Measurements from ENCODE around the gene CTDSPL. TPM values are rescaled to one million over a fixed set of nuclear protein-coding genes. Genes with fewer than 3 reads are reported as not detected.

The CTDSPL gene
- total and polyA plus RNA-seq, 10 of the 15 experiments (the other 5 are each of a cell fraction or from before 2014, with no cell fraction given) = 0.05 to 0.51 (median 0.18) TPM; not detected in 6

DNA sequence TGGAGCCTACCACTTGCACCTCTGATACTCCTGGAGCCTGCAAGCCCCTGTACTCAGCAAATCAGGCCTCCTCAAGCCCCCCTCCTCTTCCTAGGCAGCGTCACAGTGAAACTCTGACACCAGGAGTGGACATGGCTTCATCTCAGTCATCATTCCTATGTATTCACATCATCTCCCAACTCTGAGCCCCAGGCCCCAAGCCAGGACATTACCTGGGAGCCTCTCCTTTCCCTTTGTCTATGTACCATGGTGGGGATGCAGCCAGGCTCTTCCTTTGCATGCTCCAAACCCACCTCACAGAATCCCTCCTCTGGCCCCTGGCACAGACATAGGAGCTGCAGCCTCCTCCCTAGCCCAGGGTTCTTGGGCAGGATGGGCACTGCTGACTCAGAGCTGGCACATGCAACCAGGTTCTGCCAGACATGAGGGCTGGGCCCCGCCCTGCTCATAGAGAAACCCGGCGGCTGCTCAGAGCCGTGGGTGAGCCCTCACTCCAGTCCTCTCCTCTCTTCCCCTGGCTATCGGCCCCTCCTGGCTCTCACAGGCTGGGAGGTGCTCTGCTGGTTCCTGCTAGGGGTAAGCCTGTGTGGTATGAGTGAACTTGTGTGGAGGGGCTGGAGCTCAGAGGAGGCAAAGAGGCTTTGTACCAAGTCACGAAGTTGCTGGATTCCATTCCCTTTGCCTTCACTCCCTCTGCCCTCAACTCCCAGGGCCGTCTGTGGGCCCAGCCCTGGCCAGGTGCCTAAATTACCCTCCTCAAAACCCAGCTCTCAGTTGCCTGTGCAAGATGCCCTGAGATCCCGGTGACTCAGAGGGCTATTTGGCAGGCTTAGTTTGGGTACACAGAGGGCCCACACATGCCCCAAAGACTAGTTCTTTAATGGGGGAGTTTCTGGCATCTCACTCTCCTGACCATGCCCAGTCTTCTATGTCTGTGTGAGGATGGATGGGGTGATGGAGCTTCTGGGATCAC, 169.6 kb downstream of the CTDSPL start:
- Histone ChIP-seq H3K27ac (ENCODE audit: control insufficient read depth, insufficient read depth) (no peak overlapping the region), H3K4me2 (ENCODE audit: control insufficient read depth, insufficient read depth) (no peak overlapping the region), H3K4me1 (ENCODE audit: control insufficient read depth, insufficient read depth, low read length) (no peaks in the 10 kb centered on the region), H3K27me3 (replicated peaks in 1 of 2; ENCODE audit: control insufficient read depth in 2 of 2, insufficient read depth in 2 of 2, low read length in 1 of 2) (peaks cover 8 to 17% of the 10 kb centered on the region in 2 experiments), H3K9ac (ENCODE audit: control insufficient read depth, insufficient read depth, low read length) (no peak overlapping the region), H3K79me2 (ENCODE audit: control insufficient read depth, insufficient read depth, low read length) (no peaks in the 10 kb centered on the region), H3K36me3 (ENCODE audit: control insufficient read depth in 2 of 2, insufficient read depth in 2 of 2, low read length in 1 of 2) (no peaks in the 10 kb centered on the region), H3K9me3 (replicated peaks; ENCODE audit: control insufficient read depth, insufficient read depth, low read length) (no peaks in the 10 kb centered on the region), H4K20me1 (ENCODE audit: control insufficient read depth, insufficient read depth) (no peaks in the 10 kb centered on the region), H3K4me3 (no peak overlapping the region), H2AFZ (ENCODE audit: control insufficient read depth, low read depth, low read length) (no peak overlapping the region)
- CTCF ChIA-PET = no interaction called here
- WGBS (ENCODE audit: insufficient coverage, insufficient replicate concordance, low lambda C conversion rate, missing lambda C conversion rate) = 30% methylated on average over 9 of the region's 9 CpGs
- in situ Hi-C loops (cut with MboI) (no loop called here), intact Hi-C loops (cut with micrococcal nuclease; ENCODE audit: unreplicated experiment) (no loop called here)
- TF ChIP-seq TCF12 (IDR thresholded peaks at IDR 0.05; ENCODE audit: low read depth, low read length) (no peak), NBN (IDR thresholded peaks at IDR 0.05) (no peak), RBBP5 (conservative IDR thresholded peaks at IDR 0.05) (no peak), ZNF622 (IDR thresholded peaks at IDR 0.05) (no peak), SIN3A (IDR thresholded peaks at IDR 0.05; ENCODE audit: low read depth, low read length) (no peak), ZNF274 (IDR thresholded peaks at IDR 0.05; ENCODE audit: insufficient read depth, insufficient read length) (no peak), SREBF2 (IDR thresholded peaks at IDR 0.05; ENCODE audit: low read length) (no peak), DPF2 (IDR thresholded peaks at IDR 0.05) (no peak), SUPT20H (IDR thresholded peaks at IDR 0.05; ENCODE audit: borderline replicate concordance, control insufficient read depth, low read depth, low read length) (no peak), ZNF217 (IDR thresholded peaks at IDR 0.05) (no peak), BHLHE40 (IDR thresholded peaks at IDR 0.05; ENCODE audit: borderline replicate concordance in 1 of 2, low read depth in 2 of 2, low read length in 1 of 2) (no peak), EZH2 (IDR thresholded peaks at IDR 0.05; ENCODE audit: borderline replicate concordance, control insufficient read depth, low read depth, low read length) (no peak), HDAC6 (IDR thresholded peaks at IDR 0.05; ENCODE audit: unreplicated experiment) (no peak), KAT2A (conservative IDR thresholded peaks at IDR 0.05; ENCODE audit: control insufficient read depth, low read depth, low read length) (no peak), SRF (IDR thresholded peaks at IDR 0.05; ENCODE audit: low read depth in 2 of 2, low read length in 2 of 2) (no peak)
- TF ChIP-seq, protein P1, sequence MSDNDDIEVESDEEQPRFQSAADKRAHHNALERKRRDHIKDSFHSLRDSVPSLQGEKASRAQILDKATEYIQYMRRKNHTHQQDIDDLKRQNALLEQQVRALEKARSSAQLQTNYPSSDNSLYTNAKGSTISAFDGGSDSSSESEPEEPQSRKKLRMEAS (IDR thresholded peaks at IDR 0.05; ENCODE audit: low read depth, low read length) = no peak
- TF ChIP-seq, protein P2, sequence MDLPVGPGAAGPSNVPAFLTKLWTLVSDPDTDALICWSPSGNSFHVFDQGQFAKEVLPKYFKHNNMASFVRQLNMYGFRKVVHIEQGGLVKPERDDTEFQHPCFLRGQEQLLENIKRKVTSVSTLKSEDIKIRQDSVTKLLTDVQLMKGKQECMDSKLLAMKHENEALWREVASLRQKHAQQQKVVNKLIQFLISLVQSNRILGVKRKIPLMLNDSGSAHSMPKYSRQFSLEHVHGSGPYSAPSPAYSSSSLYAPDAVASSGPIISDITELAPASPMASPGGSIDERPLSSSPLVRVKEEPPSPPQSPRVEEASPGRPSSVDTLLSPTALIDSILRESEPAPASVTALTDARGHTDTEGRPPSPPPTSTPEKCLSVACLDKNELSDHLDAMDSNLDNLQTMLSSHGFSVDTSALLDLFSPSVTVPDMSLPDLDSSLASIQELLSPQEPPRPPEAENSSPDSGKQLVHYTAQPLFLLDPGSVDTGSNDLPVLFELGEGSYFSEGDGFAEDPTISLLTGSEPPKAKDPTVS (IDR thresholded peaks at IDR 0.05; ENCODE audit: low read depth, low read length) = no peak
- TF ChIP-seq, protein P3, sequence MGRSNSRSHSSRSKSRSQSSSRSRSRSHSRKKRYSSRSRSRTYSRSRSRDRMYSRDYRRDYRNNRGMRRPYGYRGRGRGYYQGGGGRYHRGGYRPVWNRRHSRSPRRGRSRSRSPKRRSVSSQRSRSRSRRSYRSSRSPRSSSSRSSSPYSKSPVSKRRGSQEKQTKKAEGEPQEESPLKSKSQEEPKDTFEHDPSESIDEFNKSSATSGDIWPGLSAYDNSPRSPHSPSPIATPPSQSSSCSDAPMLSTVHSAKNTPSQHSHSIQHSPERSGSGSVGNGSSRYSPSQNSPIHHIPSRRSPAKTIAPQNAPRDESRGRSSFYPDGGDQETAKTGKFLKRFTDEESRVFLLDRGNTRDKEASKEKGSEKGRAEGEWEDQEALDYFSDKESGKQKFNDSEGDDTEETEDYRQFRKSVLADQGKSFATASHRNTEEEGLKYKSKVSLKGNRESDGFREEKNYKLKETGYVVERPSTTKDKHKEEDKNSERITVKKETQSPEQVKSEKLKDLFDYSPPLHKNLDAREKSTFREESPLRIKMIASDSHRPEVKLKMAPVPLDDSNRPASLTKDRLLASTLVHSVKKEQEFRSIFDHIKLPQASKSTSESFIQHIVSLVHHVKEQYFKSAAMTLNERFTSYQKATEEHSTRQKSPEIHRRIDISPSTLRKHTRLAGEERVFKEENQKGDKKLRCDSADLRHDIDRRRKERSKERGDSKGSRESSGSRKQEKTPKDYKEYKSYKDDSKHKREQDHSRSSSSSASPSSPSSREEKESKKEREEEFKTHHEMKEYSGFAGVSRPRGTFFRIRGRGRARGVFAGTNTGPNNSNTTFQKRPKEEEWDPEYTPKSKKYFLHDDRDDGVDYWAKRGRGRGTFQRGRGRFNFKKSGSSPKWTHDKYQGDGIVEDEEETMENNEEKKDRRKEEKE (IDR thresholded peaks at IDR 0.05) = no peak
- TF ChIP-seq, protein P4, sequence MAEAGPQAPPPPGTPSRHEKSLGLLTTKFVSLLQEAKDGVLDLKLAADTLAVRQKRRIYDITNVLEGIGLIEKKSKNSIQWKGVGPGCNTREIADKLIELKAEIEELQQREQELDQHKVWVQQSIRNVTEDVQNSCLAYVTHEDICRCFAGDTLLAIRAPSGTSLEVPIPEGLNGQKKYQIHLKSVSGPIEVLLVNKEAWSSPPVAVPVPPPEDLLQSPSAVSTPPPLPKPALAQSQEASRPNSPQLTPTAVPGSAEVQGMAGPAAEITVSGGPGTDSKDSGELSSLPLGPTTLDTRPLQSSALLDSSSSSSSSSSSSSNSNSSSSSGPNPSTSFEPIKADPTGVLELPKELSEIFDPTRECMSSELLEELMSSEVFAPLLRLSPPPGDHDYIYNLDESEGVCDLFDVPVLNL (IDR thresholded peaks at IDR 0.05; ENCODE audit: low read depth, low read length) = no peak
- ATAC-seq (peak; percentile 23), DNase-seq (ENCODE audit: low read depth, low spot score) (no peak), FAIRE-seq (no peak)
- SMC1A ChIA-PET (ENCODE audit: uncharacterized antibody, unreplicated experiment) = no interaction called here
- BruUV-seq (replicated peaks) = no TSS peak
- RAD21 ChIA-PET (ENCODE audit: unreplicated experiment) = no interaction called here
- POLR2A ChIA-PET = no interaction called here

Data from GM12878 (cell line).